Kidney glomerular epithelial cell (primary cell): Measurements from ENCODE around the gene ESPL1.
A peak's percentile ranks its signal among the peaks of the same experiment; 100 is the strongest.

ENCODE experiments used
- DNase-seq: peaks from one replicate; lab custom pipeline; 2025; lab: John Stamatoyannopoulos, UW

ESPL1 gene

GRCh38 chr12:53267999-53268629, at the start of gene ESPL1:
TSS of gene ESPL1 (plus strand) at chr12:53268299. CDS start at chr12:53268767, 468 bp downstream.
- DNase-seq: peak; percentile 80

- no peak for DNase-seq
These were observed 49.4 kb upstream of the ESPL1 start for GRCh38 chr12:53218551-53219291.

GRCh38 chr12:53219292-53219955, 48.7 kb upstream of the ESPL1 start:
- no peak for DNase-seq

DNA sequence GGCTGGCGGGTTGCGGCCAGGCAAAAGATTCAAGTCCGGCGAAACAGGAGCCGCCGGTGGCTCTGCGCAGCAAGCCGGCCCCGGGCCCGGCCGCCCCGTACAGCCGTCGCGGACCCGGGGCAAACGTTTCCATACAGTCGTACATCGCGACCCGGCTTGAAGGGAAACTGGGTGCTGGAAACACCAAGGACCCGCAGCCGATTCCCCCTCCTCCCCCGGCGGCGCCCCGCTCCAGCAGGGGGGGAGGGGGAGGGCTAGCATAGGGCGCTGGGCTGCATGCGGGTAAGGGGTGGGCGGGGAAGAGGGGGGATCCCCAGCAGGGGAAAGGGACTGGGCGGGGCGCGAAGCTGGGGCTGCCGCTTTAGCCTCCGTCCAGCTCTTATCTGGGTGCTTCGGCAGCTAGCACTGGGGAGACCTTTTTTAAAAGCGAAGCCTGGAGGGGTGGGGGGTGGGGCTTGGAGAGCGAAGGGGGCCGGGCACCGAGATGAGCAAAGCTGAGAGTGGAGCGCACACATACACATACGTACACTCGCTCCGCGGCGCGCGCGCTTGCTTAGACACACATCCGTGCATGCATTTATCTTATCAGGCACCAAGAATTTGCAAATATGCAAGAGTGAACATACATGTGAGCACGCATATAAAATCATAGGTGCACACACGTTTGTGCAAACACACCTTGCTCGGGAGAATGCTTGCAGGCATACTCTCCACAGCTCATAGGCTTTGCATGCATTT, 48.0 kb upstream of the ESPL1 start:
- no peak for DNase-seq

DNA sequence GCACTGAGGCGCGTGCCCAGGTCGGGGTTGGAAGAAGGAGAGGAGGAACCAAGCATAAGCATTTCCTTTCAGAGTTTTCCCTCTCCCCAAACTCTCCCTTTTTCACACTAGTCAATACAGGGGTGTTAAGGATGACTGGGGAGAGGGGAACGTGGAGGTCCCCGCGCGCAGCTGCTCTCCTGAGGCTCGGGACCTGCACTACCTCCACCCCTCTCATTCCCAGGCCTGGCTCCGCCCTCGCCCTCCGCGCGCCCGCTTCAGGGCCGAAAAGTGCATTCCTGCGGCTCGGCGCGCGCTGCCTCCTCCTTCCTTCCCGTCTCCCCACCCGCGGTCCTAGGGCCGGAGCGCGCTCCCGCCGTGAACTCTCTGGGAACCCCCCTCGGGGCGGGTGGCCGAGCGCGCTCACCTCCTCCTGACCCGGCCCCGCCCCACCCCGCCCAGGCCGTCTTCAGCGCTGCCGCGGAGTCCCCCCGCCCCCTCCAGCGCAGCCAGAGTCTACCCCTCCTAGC, 47.4 kb upstream of the ESPL1 start:
- peak; percentile 90 for DNase-seq

GRCh38 chr12:53221203-53222080, 46.7 kb upstream of the ESPL1 start:
- DNase-seq: peak; percentile 48

- DNase-seq: no peak
These were observed 45.9 kb upstream of the ESPL1 start for GRCh38 chr12:53222170-53222721.

GRCh38 chr12:53222806-53223261, 45.3 kb upstream of the ESPL1 start:
- no peak for DNase-seq

- DNase-seq: no peak
These were observed 44.6 kb upstream of the ESPL1 start for GRCh38 chr12:53223389-53224060.

DNA sequence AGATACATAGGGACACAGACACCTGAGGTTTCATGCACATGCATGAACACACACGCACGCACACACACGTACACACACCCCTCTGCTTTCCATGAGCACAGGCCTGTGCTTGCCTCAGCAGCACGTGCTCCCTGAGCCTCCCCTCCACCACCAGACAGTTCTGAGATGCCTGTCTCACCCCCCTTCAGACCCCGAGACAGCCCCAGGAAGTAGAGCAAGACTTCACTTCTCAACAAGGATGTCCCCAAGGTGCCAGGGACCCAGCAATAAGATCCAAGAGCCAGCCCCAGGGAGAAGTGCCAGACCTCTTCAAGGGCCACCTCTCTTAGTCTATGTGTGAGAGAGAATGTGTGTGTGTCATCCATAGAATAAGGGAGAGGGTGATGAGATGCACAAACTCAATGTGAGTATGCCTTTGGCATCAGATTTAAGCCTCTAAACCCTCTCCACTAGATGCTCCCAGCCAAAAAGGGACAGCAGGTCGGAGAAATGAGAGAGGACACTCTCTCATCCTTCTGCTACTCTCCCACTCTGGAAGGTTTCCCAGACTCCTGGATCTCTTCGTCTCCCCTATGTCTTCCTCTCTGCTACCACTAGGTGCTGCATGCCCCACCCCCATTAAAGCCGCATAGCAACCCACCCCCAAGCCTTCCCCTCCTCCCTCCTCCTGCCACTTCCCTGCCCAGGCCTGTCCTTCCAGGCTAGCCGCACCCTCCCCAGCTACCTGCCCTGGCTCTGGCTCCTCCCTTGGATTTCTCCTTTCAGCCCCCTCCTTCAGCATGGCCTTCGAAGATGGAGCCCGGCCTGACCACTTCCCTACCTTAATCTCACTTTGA, 43.8 kb upstream of the ESPL1 start:
- DNase-seq: no peak

DNA sequence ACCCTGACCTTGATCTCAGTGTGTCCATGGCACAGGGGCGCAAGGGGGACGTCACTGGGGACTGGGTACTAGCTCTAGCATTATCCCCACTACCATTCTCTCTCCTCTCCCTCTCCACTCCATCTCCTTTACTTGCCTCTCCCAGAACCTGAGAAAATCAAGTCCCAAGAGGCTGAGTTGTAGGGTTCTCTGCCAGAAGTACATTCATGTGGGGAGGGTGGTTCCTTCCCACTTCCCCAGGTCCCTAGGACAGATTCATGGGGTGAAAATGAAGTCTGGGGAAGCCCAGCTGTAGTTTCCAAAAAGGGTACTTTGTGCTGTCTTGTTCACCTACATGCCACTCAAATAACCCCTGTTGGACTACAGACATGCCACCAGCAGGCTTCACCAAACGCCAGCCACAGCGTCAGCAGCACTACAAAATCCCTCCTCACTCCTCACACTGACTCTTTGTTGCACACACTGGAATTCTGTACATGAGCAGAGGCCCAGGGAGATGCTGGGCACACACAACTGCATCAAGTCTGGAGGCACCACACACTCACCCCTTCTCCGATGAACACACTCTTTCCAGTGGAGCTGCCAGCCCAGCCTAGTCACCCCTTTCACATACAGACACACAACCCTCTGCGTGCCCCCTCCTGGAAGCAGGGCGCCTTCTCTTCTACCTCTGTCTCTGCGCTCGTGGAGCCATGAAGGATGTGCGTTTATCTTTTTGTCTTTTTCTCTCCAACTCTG, 43.0 kb upstream of the ESPL1 start:
- no peak for DNase-seq

GRCh38 chr12:53225635-53226424, 42.3 kb upstream of the ESPL1 start:
- DNase-seq: no peak

- no peak for DNase-seq
These were observed 41.3 kb upstream of the ESPL1 start for GRCh38 chr12:53226815-53227214.

DNA sequence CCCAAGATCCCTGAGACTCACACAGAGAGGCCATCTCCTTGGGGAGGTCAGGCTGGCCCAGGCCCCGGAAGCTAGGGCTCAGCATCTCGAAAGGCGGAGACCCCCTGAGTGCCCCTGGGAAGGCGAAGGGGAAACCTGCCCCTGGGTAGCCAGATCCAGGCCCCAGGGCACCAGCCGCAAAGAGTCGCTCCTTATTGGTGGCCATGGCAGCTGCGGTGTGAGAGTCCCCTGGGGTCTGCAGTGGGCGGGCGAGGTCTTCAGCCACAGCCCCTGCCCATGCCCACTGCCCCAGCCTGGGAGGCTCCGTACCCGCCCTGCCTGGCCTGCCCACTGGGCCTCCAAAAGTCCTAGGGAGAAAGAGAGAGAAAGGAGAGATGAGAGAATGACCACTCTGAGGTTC, 40.8 kb upstream of the ESPL1 start:
- DNase-seq: no peak

DNA sequence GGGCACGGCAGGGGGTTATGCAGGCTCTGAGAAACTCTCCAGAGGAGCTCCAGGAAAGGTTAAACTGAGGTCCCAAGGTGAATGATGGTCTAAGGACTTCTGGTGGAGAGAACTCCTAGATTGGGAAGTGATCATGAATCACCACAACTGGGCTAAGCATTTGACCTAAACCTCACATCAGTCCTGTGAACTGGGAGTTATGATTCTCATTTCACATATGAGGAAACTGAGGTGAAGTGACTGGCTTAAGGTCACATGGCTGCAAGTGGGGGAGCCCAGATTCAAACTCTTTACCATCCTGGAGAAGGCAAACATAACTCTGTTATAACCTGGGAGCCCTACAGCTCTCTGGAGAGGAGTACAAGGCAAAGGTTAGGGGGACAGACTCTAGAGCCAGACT, 40.3 kb upstream of the ESPL1 start:
- DNase-seq: no peak

GRCh38 chr12:53229454-53229853, 38.6 kb upstream of the ESPL1 start:
- no peak for DNase-seq

DNA sequence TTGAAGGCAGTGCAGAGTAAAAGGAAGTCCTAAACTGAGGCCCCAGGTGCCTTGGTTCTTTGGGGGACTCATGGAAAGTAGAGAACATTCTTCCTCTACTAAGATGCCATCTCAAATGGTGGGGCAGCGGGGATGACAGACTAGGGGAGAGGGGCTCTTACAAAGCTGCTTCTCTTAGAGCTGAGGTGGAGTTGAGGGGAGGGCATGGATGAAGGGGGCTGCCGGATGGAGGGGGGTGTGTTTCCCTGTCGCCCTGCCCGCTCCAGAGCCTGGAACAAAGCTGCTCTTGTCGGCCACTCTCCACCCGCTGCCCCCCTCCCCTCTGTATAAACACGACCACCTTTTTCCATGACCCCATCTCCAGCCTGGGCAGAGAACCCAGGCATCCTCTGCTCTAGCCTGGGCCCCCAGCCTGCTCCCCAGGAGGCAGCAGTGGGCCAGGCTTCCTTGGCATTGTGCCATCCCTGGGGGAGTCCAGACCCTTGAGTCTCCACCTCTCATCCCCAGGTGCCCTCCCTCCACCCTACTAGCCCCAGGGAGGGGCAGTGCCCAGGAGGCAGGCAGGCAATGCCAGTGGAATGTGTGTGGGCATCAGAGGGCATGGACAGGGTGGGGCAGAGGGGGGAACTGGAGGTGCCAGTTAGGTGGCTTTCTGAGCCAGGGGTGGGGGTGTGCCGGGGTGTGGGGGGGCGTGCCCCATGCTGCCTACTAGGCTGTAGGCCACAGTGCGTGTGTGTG, 37.8 kb upstream of the ESPL1 start:
- DNase-seq: no peak
